Measurements from ENCODE around the gene FRMD4B. TPM values are rescaled to one million over a fixed set of nuclear protein-coding genes. Genes with fewer than 3 reads are reported as not detected.
"Not testable (repeated sequence)": the region's sequence is repeated elsewhere in the genome, so short reads cannot be mapped to it uniquely, and the experiment has no call there.

FRMD4B gene
- polyA plus RNA-seq, 3 donors = 13.2 to 21.0 (median 19.6) TPM

DNA sequence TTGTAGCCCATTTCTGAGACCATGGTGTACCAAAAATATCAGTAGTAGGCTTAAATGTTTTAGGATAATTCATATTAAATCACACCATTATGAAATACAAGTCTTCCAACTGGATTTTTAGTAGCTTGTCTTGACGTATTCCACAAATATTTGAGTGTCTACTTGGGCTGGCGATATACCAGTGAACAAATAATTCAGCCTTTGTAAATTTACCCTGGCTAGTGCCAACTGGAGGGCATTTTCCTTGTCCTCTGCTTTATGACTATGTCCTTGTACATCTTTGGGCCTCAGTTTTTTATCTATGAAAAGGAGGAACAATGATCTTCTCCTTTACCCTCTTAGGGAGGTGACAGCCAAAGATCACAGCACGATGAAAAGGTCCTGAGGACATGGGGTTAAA is 114.8 kb downstream of the FRMD4B start:
- no peaks in the 10 kb centered on the region for H3K4me1 Mint-ChIP-seq
- no peaks in the 10 kb centered on the region for H3K4me1 ChIP-seq (ENCODE audit: control insufficient read depth in 1 of 2, insufficient read depth in 2 of 2, low read length in 2 of 2)
- intact Hi-C loops (cut with micrococcal nuclease) = no loop called here

DNA sequence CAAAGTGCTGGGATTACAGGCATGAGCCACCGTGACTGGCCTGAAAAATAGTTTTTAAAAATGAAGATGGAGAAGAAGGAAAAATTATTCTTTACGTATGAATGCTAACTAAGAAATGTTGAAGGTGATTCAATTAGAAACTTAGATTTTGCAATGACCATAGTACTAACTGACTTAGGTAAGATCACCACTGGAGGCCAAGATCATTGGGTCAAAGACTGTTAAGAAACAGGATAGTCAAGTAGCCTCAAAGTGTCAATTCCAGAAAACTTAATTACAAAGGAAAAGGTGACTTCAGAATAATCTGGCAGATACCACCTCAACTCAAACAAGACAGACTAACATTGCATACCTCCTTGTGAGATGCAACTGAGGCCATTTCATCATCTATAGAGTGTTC is 119.3 kb downstream of the FRMD4B start:
- no peak overlapping the region for H3K4me2 ChIP-seq (replicated peaks; ENCODE audit: extremely low read depth, low read length, poor library complexity, severe bottlenecking)
- Mint-ChIP-seq H3K36me3 (peaks cover 12% of the 10 kb centered on the region in 2 donors), H3K9me3 (peaks cover 0 to 4% (median 0%) of the 10 kb centered on the region in 7 donors), H3K4me1 (no peaks in the 10 kb centered on the region), H3K4me3 (no peak overlapping the region), H3K27me3 (ENCODE audit: low read depth in 3 of 3) (peaks cover 0 to 2% (median 0%) of the 10 kb centered on the region in 3 donors), H3K27ac (no peak overlapping the region)
- intact Hi-C loops (cut with micrococcal nuclease) = no loop called here
- no peak overlapping the region for H3K9ac ChIP-seq (ENCODE audit: insufficient read depth, low read length, poor library complexity, severe bottlenecking)
- H3K9me3 ChIP-seq (replicated peaks in 1 of 2; ENCODE audit: control insufficient read depth in 1 of 2, insufficient read depth in 1 of 2, low read length in 2 of 2) = no peaks in the 10 kb centered on the region
- no peak overlapping the region for H3K27ac ChIP-seq (ENCODE audit: low read depth in 1 of 2, low read length in 2 of 2)
- TF ChIP-seq, protein P1, sequence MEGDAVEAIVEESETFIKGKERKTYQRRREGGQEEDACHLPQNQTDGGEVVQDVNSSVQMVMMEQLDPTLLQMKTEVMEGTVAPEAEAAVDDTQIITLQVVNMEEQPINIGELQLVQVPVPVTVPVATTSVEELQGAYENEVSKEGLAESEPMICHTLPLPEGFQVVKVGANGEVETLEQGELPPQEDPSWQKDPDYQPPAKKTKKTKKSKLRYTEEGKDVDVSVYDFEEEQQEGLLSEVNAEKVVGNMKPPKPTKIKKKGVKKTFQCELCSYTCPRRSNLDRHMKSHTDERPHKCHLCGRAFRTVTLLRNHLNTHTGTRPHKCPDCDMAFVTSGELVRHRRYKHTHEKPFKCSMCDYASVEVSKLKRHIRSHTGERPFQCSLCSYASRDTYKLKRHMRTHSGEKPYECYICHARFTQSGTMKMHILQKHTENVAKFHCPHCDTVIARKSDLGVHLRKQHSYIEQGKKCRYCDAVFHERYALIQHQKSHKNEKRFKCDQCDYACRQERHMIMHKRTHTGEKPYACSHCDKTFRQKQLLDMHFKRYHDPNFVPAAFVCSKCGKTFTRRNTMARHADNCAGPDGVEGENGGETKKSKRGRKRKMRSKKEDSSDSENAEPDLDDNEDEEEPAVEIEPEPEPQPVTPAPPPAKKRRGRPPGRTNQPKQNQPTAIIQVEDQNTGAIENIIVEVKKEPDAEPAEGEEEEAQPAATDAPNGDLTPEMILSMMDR (IDR thresholded peaks at IDR 0.05) = no peak
- no peaks in the 10 kb centered on the region for H4K20me1 ChIP-seq (ENCODE audit: insufficient read depth, low read length)
- H3K36me3 ChIP-seq (replicated peaks in 1 of 2; ENCODE audit: control insufficient read depth in 1 of 2, insufficient read depth in 2 of 2, low read length in 2 of 2) = no peaks in the 10 kb centered on the region
- no peaks in the 10 kb centered on the region for H3K4me1 ChIP-seq (ENCODE audit: control insufficient read depth in 1 of 2, insufficient read depth in 2 of 2, low read length in 2 of 2)
- H3K4me3 ChIP-seq (replicated peaks in 1 of 3; ENCODE audit: low read depth in 2 of 3, low read length in 3 of 3) = no peak overlapping the region
- no peaks in the 10 kb centered on the region for H3K27me3 ChIP-seq (ENCODE audit: control insufficient read depth in 2 of 2, insufficient read depth in 2 of 2, low read length in 2 of 2)
- DNase-seq = no peak
- no peaks in the 10 kb centered on the region for H3K79me2 ChIP-seq (ENCODE audit: insufficient read depth, low read length)
- H2AFZ ChIP-seq (ENCODE audit: insufficient read depth, low read depth, low read length, poor library complexity, severe bottlenecking) = no peak overlapping the region
- 93% methylated on average over 2 of the region's 2 CpGs for WGBS (ENCODE audit: insufficient coverage)

More for the DNA sequence above, 114.8 kb downstream of the FRMD4B start:
- Mint-ChIP-seq H3K4me3 (no peak overlapping the region), H3K27me3 (ENCODE audit: low read depth in 3 of 3) (peaks cover 0 to 2% (median 0%) of the 10 kb centered on the region in 3 donors), H3K27ac (no peak overlapping the region), H3K36me3 (peaks cover 8 to 11% of the 10 kb centered on the region in 2 donors), H3K9me3 (no peaks in the 10 kb centered on the region)
- TF ChIP-seq, protein P1 (IDR thresholded peaks at IDR 0.05) = no peak
- WGBS (ENCODE audit: insufficient coverage) = 100% methylated on average over 2 of the region's 3 CpGs
- no peak overlapping the region for H3K27ac ChIP-seq (ENCODE audit: low read depth in 1 of 2, low read length in 2 of 2)
- no peaks in the 10 kb centered on the region for H4K20me1 ChIP-seq (ENCODE audit: insufficient read depth, low read length)
- H3K79me2 ChIP-seq (ENCODE audit: insufficient read depth, low read length) = no peaks in the 10 kb centered on the region
- no peak overlapping the region for H3K4me3 ChIP-seq (replicated peaks in 1 of 3; ENCODE audit: low read depth in 2 of 3, low read length in 3 of 3)
- H3K27me3 ChIP-seq (ENCODE audit: control insufficient read depth in 2 of 2, insufficient read depth in 2 of 2, low read length in 2 of 2) = no peaks in the 10 kb centered on the region
- no peaks in the 10 kb centered on the region for H3K9me3 ChIP-seq (replicated peaks in 1 of 2; ENCODE audit: control insufficient read depth in 1 of 2, insufficient read depth in 1 of 2, low read length in 2 of 2)
- no peak overlapping the region for H2AFZ ChIP-seq (ENCODE audit: insufficient read depth, low read depth, low read length, poor library complexity, severe bottlenecking)
- H3K4me2 ChIP-seq (replicated peaks; ENCODE audit: extremely low read depth, low read length, poor library complexity, severe bottlenecking) = no peak overlapping the region
- DNase-seq = no peak
- H3K9ac ChIP-seq (ENCODE audit: insufficient read depth, low read length, poor library complexity, severe bottlenecking) = no peak overlapping the region
- H3K36me3 ChIP-seq (replicated peaks in 1 of 2; ENCODE audit: control insufficient read depth in 1 of 2, insufficient read depth in 2 of 2, low read length in 2 of 2) = no peaks in the 10 kb centered on the region

DNA sequence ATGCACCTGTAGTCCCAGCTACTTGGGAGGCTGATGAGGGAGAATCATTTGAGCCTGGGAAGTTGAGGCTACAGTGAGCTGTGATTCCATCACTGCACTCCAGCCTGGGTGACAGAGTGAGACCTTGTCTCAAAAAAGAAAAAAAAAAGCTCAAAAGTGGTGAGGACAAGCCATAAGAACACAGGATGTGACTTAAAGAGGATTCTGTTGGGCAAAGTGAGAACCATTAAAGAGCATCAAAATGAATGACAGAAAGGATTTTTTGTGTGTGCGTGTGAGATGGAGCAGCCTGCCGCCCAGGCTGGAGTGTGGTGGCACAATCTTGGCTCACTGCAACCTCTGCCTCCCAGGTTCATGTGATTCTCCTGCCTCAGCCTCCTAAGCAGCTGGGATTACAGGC is 119.8 kb downstream of the FRMD4B start:
- H4K20me1 ChIP-seq (ENCODE audit: insufficient read depth, low read length); H3K79me2 ChIP-seq (ENCODE audit: insufficient read depth, low read length); H3K9me3 Mint-ChIP-seq; H3K27me3 ChIP-seq (ENCODE audit: control insufficient read depth in 2 of 2, insufficient read depth in 2 of 2, low read length in 2 of 2); H3K4me3 ChIP-seq (replicated peaks in 1 of 3; ENCODE audit: low read depth in 2 of 3, low read length in 3 of 3); H3K36me3 ChIP-seq (replicated peaks in 1 of 2; ENCODE audit: control insufficient read depth in 1 of 2, insufficient read depth in 2 of 2, low read length in 2 of 2); H3K4me2 ChIP-seq (replicated peaks; ENCODE audit: extremely low read depth, low read length, poor library complexity, severe bottlenecking); H3K27ac ChIP-seq (ENCODE audit: low read depth in 1 of 2, low read length in 2 of 2); DNase-seq; H3K4me1 ChIP-seq (ENCODE audit: control insufficient read depth in 1 of 2, insufficient read depth in 2 of 2, low read length in 2 of 2); H3K4me3 Mint-ChIP-seq; H2AFZ ChIP-seq (ENCODE audit: insufficient read depth, low read depth, low read length, poor library complexity, severe bottlenecking); H3K9me3 ChIP-seq (replicated peaks in 1 of 2; ENCODE audit: control insufficient read depth in 1 of 2, insufficient read depth in 1 of 2, low read length in 2 of 2); H3K9ac ChIP-seq (ENCODE audit: insufficient read depth, low read length, poor library complexity, severe bottlenecking); H3K4me1 Mint-ChIP-seq; H3K27me3 Mint-ChIP-seq (ENCODE audit: low read depth in 3 of 3); H3K27ac Mint-ChIP-seq; intact Hi-C loops (cut with micrococcal nuclease): not testable (repeated sequence)
- 100% methylated on average over 1 of the region's 2 CpGs for WGBS (ENCODE audit: insufficient coverage)
- peaks cover 12% of the 10 kb centered on the region in 2 donors for H3K36me3 Mint-ChIP-seq
